GM19324 (cell line): ENCODE measurements around the gene SLC16A4.

Experiments
- ATAC-seq: cut with Tn5 transposase; IDR thresholded peaks from one replicate; pipeline ENCODE4 v1.9.1; 2021; ENCODE audit warnings: mild to moderate bottlenecking, moderate library complexity; ENCODE audit not compliant: unreplicated experiment, low FRiP score

Gene SLC16A4

DNA sequence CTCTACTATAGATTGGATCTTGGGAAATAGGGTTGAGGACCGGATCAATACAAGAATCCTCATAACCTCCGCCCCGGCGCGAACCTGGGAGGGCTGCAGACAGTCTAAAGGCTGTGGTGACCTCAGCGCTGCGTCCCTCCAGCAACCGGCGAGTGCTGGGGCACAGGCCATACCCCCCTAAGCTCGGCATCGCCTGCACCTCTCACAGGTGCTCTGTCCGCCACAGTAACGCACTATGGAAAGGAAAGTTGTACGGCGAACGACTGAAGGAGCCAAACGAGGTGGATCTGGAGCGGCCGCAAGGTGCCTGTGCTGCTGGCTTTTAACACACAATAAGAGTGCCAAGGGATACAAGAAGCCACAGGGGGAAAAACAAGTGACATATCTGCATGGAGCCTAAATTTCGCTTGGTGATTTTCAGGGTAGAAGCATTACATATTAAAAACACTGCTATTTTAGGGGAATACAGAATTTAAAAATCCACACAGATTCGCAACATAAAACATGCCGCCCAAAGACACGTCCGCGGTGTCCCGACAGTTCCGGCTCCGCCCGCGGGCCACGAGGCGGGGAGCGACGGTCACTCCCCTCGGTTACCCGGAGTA is 53.0 kb downstream of the SLC16A4 start:
- no peak for ATAC-seq

- ATAC-seq, result no peak
These were observed 54.4 kb downstream of the SLC16A4 start for GRCh38 chr1:110336300-110337039.

DNA sequence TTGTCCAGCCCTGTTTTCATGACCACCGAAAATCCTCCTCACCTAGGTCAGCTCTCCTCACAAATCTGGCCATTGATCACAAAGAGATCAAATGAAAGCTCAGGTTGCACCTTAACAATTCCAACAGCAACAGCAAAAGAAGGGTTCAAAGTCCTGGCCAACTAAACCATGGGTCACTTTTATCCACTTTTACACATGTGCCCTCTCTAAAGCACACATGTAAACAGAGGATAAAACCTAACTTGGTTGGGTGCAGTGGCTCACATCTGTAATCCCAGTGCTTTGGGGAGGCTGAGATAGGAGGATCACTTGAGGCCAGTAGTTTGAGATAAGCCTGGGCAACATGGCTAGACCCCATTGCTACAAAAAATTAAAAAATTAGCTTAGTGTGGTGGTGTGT is 55.6 kb downstream of the SLC16A4 start:
- no peak for ATAC-seq

DNA sequence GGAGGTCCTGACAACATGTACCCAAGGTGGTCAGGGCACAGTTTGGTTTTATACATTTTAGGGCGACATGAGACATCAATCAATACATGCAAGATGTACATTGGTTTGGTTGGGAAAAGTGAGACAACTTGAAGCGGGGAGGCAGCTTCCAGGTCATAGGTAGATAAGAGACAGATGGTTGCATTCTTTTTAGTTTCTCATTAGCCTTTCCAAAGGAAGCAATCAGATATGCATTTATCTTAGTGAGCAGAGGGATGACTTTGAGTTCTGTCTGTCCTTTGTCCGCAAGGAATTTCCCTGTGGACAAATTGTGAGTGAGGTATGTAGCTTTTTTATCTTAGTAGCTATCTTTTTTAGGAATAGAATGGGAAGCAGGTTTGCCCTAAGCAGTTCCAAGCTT is 62.1 kb downstream of the SLC16A4 start:
- ATAC-seq, result no peak

DNA sequence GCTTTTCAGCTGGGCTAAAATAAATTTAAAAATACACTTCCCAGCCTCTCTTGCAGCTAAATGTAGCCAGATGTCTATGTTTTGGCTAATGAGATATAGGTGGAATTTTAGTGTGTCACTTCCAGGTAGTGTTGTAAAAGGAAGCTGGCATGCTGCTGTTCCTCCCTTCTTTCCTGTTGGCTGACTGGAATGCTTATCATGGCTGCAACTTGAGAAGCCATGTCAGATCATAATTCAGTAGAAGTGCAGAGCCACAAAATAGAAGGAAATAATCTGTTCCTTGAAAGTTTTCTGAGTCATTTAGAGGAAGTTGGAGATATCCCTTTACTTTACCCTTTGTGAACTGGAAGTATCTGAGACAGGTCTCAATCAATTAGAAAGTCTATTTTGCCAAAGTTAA is 62.6 kb downstream of the SLC16A4 start:
- ATAC-seq, result no peak

GRCh38 chr1:110326826-110327225 is 64.0 kb downstream of the SLC16A4 start:
- no peak for ATAC-seq

DNA sequence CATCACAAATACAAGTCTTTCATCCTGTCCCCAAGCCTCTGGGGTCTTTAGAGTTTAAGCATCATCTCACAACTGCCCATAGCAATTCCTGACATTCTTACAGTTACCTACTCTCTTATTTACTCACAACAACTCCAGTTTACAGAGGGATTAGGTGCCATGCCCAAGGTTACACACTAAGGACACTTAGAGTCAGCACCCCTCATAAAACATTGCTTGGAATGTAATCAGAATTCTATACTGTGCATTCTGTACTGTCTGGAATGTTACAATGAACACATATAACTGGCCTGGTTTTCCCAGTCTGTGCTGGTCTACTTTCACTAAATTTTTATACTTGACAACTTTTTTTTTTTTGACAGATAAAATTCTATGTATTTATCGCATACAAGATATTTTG is 66.2 kb downstream of the SLC16A4 start:
- no peak for ATAC-seq

GRCh38 chr1:110321846-110322245 is 69.0 kb downstream of the SLC16A4 start:
- ATAC-seq, result no peak

GRCh38 chr1:110321045-110321444 is 69.8 kb downstream of the SLC16A4 start:
- no peak for ATAC-seq

- no peak for ATAC-seq
These were observed 70.7 kb downstream of the SLC16A4 start for GRCh38 chr1:110320168-110320518.

GRCh38 chr1:110319332-110320167 is 71.3 kb downstream of the SLC16A4 start:
- no peak for ATAC-seq

GRCh38 chr1:110318046-110318445 is 72.8 kb downstream of the SLC16A4 start:
- no peak for ATAC-seq

- ATAC-seq, result no peak
These were observed 74.1 kb downstream of the SLC16A4 start for GRCh38 chr1:110316735-110317134.
